ENCODE data around the gene KAT5. TPM values are rescaled to one million over a fixed set of nuclear protein-coding genes. Genes with fewer than 3 reads are reported as not detected.

KAT5 gene
- total and polyA plus RNA-seq, 2 experiments from 2014 or later = 33.3 to 34.8 TPM

DNA sequence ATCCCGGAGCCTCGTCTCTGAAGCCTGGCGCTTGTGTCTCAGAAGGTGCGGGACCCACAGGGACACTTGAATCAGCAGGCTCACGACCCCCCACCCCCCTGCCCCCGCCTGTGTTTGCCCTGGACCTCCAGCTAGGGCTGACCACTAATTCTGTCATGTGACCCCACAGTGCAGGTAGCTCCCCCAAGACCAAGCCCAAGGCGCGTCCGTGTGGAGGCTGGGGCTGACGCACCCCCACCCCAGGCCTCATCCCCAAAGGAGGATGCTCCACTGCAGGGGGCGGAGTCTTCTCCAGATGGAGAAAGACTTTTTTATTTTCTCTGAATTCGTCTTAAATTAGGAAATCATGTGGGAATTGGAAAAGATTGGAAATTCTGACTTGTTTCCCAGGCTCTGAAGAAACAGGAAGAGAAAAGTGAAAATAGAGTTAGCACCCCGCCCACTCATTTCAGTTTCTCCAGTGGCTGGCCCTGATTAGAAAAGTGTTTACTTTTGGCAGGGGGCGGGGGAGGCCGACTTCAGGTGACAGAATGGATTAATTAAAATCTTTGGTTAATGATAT lies 48.3 kb upstream of the KAT5 start:
- Mint-ChIP-seq H3K4me3 (peak overlapping the region; percentile 87), H3K27ac (peak overlapping the region; percentile 93; the same call in 1 of the 2 replicates), H3K9me3 (no peaks in the 10 kb centered on the region), H3K27me3 (ENCODE audit: insufficient read depth, low read depth, poor library complexity) (peaks cover 7% of the 10 kb centered on the region), H3K4me1 (peaks cover 7% of the 10 kb centered on the region), H3K36me3 (ENCODE audit: low read depth) (peaks cover 22% of the 10 kb centered on the region)
- Histone ChIP-seq H3K4me1 (ENCODE audit: insufficient read depth) (no peaks in the 10 kb centered on the region; the same call in 1 of the 2 replicates), H3K36me3 (ENCODE audit: insufficient read depth) (0 out of 2 replicates have a peak, but pooled peaks cover 4% of the 10 kb centered on the region), H3K9me2 (ENCODE audit: insufficient read depth) (no peaks in the 10 kb centered on the region), H2AFZ (peak overlapping the region; percentile 97), H3K27ac (ENCODE audit: low read depth) (peak overlapping the region; percentile 87), H3K79me2 (replicated peaks; ENCODE audit: insufficient read depth) (peaks cover 14% of the 10 kb centered on the region), H3K4me2 (peak overlapping the region; percentile 78), H4K20me1 (replicated peaks; ENCODE audit: insufficient read depth) (no peaks in the 10 kb centered on the region), H3K4me3 (peak overlapping the region; percentile 95), H3F3A (replicated peaks; ENCODE audit: low read depth) (no peaks in the 10 kb centered on the region), H3K27me3 (ENCODE audit: insufficient read depth) (no peaks in the 10 kb centered on the region)
- TF ChIP-seq POLR2AphosphoS5 (IDR thresholded peaks at IDR 0.05; ENCODE audit: low read depth) (0 out of 2 replicates have a peak, but pooled peaks have one; percentile 7), EZH2 (IDR thresholded peaks at IDR 0.05; ENCODE audit: low read depth, unreplicated experiment) (no peak), STAT1 (IDR thresholded peaks at IDR 0.05; ENCODE audit: unreplicated experiment) (no peak)
- TF ChIP-seq, protein P1, sequence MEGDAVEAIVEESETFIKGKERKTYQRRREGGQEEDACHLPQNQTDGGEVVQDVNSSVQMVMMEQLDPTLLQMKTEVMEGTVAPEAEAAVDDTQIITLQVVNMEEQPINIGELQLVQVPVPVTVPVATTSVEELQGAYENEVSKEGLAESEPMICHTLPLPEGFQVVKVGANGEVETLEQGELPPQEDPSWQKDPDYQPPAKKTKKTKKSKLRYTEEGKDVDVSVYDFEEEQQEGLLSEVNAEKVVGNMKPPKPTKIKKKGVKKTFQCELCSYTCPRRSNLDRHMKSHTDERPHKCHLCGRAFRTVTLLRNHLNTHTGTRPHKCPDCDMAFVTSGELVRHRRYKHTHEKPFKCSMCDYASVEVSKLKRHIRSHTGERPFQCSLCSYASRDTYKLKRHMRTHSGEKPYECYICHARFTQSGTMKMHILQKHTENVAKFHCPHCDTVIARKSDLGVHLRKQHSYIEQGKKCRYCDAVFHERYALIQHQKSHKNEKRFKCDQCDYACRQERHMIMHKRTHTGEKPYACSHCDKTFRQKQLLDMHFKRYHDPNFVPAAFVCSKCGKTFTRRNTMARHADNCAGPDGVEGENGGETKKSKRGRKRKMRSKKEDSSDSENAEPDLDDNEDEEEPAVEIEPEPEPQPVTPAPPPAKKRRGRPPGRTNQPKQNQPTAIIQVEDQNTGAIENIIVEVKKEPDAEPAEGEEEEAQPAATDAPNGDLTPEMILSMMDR (conservative IDR thresholded peaks at IDR 0.05; ENCODE audit: low read depth in 2 of 2) = no peak
- TF ChIP-seq, protein P2, sequence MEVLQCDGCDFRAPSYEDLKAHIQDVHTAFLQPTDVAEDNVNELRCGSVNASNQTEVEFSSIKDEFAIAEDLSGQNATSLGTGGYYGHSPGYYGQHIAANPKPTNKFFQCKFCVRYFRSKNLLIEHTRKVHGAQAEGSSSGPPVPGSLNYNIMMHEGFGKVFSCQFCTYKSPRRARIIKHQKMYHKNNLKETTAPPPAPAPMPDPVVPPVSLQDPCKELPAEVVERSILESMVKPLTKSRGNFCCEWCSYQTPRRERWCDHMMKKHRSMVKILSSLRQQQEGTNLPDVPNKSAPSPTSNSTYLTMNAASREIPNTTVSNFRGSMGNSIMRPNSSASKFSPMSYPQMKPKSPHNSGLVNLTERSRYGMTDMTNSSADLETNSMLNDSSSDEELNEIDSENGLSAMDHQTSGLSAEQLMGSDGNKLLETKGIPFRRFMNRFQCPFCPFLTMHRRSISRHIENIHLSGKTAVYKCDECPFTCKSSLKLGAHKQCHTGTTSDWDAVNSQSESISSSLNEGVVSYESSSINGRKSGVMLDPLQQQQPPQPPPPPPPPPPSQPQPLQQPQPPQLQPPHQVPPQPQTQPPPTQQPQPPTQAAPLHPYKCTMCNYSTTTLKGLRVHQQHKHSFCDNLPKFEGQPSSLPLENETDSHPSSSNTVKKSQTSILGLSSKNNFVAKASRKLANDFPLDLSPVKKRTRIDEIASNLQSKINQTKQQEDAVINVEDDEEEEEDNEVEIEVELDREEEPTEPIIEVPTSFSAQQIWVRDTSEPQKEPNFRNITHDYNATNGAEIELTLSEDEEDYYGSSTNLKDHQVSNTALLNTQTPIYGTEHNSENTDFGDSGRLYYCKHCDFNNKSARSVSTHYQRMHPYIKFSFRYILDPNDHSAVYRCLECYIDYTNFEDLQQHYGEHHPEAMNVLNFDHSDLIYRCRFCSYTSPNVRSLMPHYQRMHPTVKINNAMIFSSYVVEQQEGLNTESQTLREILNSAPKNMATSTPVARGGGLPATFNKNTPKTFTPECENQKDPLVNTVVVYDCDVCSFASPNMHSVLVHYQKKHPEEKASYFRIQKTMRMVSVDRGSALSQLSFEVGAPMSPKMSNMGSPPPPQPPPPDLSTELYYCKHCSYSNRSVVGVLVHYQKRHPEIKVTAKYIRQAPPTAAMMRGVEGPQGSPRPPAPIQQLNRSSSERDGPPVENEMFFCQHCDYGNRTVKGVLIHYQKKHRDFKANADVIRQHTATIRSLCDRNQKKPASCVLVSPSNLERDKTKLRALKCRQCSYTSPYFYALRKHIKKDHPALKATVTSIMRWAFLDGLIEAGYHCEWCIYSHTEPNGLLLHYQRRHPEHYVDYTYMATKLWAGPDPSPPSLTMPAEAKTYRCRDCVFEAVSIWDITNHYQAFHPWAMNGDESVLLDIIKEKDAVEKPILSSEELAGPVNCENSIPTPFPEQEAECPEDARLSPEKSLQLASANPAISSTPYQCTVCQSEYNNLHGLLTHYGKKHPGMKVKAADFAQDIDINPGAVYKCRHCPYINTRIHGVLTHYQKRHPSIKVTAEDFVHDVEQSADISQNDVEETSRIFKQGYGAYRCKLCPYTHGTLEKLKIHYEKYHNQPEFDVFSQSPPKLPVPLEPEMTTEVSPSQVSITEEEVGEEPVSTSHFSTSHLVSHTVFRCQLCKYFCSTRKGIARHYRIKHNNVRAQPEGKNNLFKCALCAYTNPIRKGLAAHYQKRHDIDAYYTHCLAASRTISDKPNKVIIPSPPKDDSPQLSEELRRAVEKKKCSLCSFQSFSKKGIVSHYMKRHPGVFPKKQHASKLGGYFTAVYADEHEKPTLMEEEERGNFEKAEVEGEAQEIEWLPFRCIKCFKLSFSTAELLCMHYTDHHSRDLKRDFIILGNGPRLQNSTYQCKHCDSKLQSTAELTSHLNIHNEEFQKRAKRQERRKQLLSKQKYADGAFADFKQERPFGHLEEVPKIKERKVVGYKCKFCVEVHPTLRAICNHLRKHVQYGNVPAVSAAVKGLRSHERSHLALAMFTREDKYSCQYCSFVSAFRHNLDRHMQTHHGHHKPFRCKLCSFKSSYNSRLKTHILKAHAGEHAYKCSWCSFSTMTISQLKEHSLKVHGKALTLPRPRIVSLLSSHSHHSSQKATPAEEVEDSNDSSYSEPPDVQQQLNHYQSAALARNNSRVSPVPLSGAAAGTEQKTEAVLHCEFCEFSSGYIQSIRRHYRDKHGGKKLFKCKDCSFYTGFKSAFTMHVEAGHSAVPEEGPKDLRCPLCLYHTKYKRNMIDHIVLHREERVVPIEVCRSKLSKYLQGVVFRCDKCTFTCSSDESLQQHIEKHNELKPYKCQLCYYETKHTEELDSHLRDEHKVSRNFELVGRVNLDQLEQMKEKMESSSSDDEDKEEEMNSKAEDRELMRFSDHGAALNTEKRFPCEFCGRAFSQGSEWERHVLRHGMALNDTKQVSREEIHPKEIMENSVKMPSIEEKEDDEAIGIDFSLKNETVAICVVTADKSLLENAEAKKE (CRISPR knock-in tag; IDR thresholded peaks at IDR 0.05) = no peak
- peak; percentile 60 for DNase-seq (ENCODE audit: low spot score)
- ATAC-seq = peak; percentile 41

All from GM23338 (cell line).